Measurements from ENCODE around the gene MIA.

MIA gene

DNA sequence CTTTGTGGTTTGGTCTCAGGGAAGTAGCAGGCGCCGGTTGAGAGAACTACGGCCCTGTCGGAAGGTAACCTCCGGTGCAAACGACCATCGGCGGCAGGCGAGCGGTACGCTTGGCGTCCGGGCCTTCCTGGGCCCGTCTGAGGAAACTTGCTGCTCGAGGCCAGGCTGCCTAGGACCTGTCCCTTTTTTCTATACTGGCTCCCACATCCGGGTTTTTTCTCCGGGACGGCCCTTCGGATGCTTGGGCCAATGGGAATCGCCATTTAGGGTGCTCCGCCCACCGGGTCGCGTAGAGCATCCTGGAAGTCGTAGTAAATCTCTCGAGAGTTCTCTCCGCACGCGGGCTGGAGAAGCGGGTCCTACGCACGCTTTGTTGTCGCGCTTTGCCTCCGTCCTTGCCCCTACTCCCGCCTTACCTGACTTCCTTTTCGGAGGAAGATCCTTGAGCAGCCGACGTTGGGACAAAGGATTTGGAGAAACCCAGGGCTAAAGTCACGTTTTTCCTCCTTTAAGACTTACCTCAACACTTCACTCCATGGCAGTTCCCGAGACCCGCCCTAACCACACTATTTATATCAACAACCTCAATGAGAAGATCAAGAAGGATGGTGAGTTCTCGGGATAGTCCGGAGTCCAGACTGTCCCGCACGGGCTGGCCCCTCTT, 24.3 kb upstream of the MIA start, which contains the start of gene SNRPA:
TSS of gene SNRPA (plus strand) at position 330 of the 664 bp plus-strand sequence. CDS start at position 536, 206 bp downstream.
- H3K4me3 ChIP-seq (ENCODE audit: low read depth, low read length), result peak within 1 kb of the TSS; percentile 81
- peak; percentile 99 for DNase-seq (ENCODE audit: low read depth)
- TF ChIP-seq CTCF (IDR thresholded peaks at IDR 0.05; ENCODE audit: insufficient read depth, low read depth, low read length, missing control alignments), result no peak

GRCh38 chr19:40752257-40752781, 23.0 kb upstream of the MIA start:
- peak; percentile 55 for DNase-seq (ENCODE audit: low read depth)
- peak overlapping the region; percentile 72 for H3K4me3 ChIP-seq (ENCODE audit: low read depth, low read length)
- TF ChIP-seq CTCF (IDR thresholded peaks at IDR 0.05; ENCODE audit: insufficient read depth, low read depth, low read length, missing control alignments), result no peak

GRCh38 chr19:40754611-40755247, 20.6 kb upstream of the MIA start:
- H3K4me3 ChIP-seq (ENCODE audit: low read depth, low read length), result peak overlapping the region; percentile 33
- no peak for TF ChIP-seq CTCF (IDR thresholded peaks at IDR 0.05; ENCODE audit: insufficient read depth, low read depth, low read length, missing control alignments)
- peak; percentile 62 for DNase-seq (ENCODE audit: low read depth)

DNA sequence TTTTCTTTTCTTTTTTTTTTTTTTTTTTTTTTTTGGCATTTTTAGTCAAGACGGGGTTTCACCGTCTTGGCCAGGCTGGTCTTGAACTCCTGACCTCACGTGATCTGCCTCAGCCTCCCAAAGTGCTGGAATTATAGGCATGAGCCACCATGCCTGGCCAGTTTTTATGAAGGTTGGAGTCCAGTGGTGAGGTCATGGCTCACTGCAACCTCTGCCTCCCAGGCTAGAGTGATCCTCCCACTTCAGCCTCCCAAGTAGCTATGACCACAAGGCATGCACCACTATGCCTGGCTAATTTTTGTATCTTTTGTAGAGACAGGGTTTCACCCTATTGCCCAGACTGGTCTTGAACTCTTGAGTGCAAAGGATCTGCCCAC, 20.1 kb upstream of the MIA start:
- no peak for DNase-seq (ENCODE audit: low read depth)
- no peak for TF ChIP-seq CTCF (IDR thresholded peaks at IDR 0.05; ENCODE audit: insufficient read depth, low read depth, low read length, missing control alignments)
- H3K4me3 ChIP-seq (ENCODE audit: low read depth, low read length), result no peak overlapping the region

GRCh38 chr19:40755791-40756190, 19.5 kb upstream of the MIA start:
- H3K4me3 ChIP-seq (ENCODE audit: low read depth, low read length), result no peak overlapping the region
- no peak for DNase-seq (ENCODE audit: low read depth)
- TF ChIP-seq CTCF (IDR thresholded peaks at IDR 0.05; ENCODE audit: insufficient read depth, low read depth, low read length, missing control alignments), result no peak

DNA sequence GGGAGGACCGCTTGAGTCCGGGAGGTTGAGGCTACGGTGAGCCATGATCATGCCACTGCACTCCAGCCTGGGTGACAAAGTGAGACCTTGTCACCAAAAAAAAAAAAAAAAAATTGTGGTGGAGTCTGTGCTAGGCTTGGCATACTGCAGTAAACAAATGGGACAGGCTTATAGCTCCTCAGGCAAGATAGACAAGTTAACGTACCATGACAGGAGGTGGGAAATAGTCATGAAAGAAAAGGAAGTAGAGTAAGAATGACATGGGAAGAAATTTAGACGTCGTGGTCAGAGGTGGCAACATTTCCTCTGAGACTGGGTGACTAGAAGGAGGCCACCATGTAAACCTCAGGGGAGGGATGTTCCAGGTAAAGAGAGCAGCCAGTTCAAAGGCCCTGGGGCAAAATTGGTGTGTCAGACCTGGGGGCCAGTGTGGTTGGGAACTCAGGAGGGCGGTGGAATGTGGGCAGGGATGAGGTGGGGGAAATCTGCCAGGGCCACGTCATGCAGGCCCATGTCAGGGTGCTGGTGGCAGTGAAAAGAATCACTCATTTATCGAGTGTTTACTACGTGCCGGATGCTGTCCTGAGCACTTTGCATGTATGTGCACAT, 18.7 kb upstream of the MIA start:
- H3K4me3 ChIP-seq (ENCODE audit: low read depth, low read length), result no peak overlapping the region
- no peak for TF ChIP-seq CTCF (IDR thresholded peaks at IDR 0.05; ENCODE audit: insufficient read depth, low read depth, low read length, missing control alignments)
- no peak for DNase-seq (ENCODE audit: low read depth)

Data from GM12865 (cell line).